Panc1 (cell line): ENCODE measurements around the gene BEGAIN. TPM values are rescaled to one million over a fixed set of nuclear protein-coding genes. Genes with fewer than 3 reads are reported as not detected.

ENCODE experiments used
- ATAC-seq: fragments of 200-7000 bp; cut with Tn5 transposase; 2 replicates; pipeline ENCODE4 v1.9.1; 2020; ENCODE audit warnings: mild to moderate bottlenecking, moderate library complexity
- BruUV-seq: library from RNA; stranded (reverse); fragments of 400-500 nt; replicated peaks from 2 replicates; lab custom pipeline; 2021; lab: Mats Ljungman, UMichigan
- CTCF ChIA-PET: fragments of 300-600 bp; sonication (Branson Sonifier 250); formaldehyde crosslinking; loops from one replicate; lab custom pipeline; 2022; ENCODE audit warnings: antibody characterized with exemption; lab: Charles Lee
- POLR2A ChIA-PET: fragments of 300-600 bp; sonication (Branson Sonifier 250); formaldehyde crosslinking; loops from one replicate; lab custom pipeline; 2022; ENCODE audit warnings: antibody characterized with exemption; lab: Charles Lee
- DNase-seq: peaks from one replicate; pipeline ENCODE4 v3.0.0-alpha.2; 2010; ENCODE audit warnings: low read depth, low spot score
- H3K27ac ChIP-seq: 2 replicates; pipeline ENCODE4 v1.5.1; 2011; ENCODE audit warnings: mild to moderate bottlenecking, low read length, inconsistent platforms
- H3K27me3 ChIP-seq: fragments of 200-500 bp; sonication (Bioruptor generic); 2 replicates; pipeline ENCODE4 v1.6.0; 2014; ENCODE audit warnings: low read length, inconsistent platforms; ENCODE audit not compliant: control insufficient read depth, insufficient read depth
- H3K36me3 ChIP-seq: fragments of 200-500 bp; sonication (Bioruptor generic); 2 replicates; pipeline ENCODE4 v1.5.1; 2014; ENCODE audit warnings: inconsistent platforms, mild to moderate bottlenecking, low read length, moderate library complexity; ENCODE audit not compliant: control insufficient read depth, insufficient read depth
- H3K4me1 ChIP-seq: 2 replicates; pipeline ENCODE4 v1.5.1; 2011; ENCODE audit warnings: inconsistent platforms, mild to moderate bottlenecking, low read length, moderate library complexity; ENCODE audit not compliant: control insufficient read depth, insufficient read depth
- H3K4me3 ChIP-seq, 2 experiments: 2 replicates each; pipeline ENCODE4 v1.5.1; 2011 to 2012; ENCODE audit warnings: low read depth in 2 of 2, low read length in 2 of 2, mild to moderate bottlenecking in 2 of 2, inconsistent platforms in 1 of 2, moderate library complexity in 1 of 2
- H3K9me3 ChIP-seq: fragments of 200-500 bp; sonication (Bioruptor generic); 2 replicates; pipeline ENCODE4 v1.5.1; 2014; ENCODE audit warnings: low read depth, mild to moderate bottlenecking, inconsistent platforms, low read length, moderate library complexity; ENCODE audit not compliant: control insufficient read depth, insufficient read depth
- POLR2AphosphoS5 ChIP-seq: IDR thresholded peaks from 2 replicates; pipeline ENCODE4 v1.6.1; 2012; ENCODE audit warnings: mild to moderate bottlenecking, low read depth, low read length, moderate library complexity
- SIN3A ChIP-seq: IDR thresholded peaks from 2 replicates; pipeline ENCODE4 v1.6.1; 2012; ENCODE audit warnings: low read depth, mild to moderate bottlenecking, low read length, moderate library complexity, borderline replicate concordance; ENCODE audit not compliant: insufficient read depth
- TCF7L2 ChIP-seq: IDR thresholded peaks from 2 replicates; pipeline ENCODE4 v1.6.1; 2011; ENCODE audit warnings: mild to moderate bottlenecking, low read depth, low read length, inconsistent platforms
- in situ Hi-C: cut with HindIII; loops from 2 replicates; pipeline ENCODE4 v1.10.0; 2016; ENCODE audit warnings: low sequenced_read_pairs, low pct_unique_long_range_greater_than_20kb
- intact Hi-C: fragments of 100-400 bp; cut with micrococcal nuclease; formaldehyde crosslinking; loops from one replicate; pipeline ENCODE4 v1.10.0; 2022; ENCODE audit not compliant: unreplicated experiment
- total RNA-seq: library from RNA; stranded (reverse); gene quantifications from one replicate; pipeline ENCODE4 v1.2.1, GENCODE V29; 2021; ENCODE audit not compliant: unreplicated experiment
- TF ChIP-seq, protein P1 (sequence below), 2 experiments: IDR thresholded peaks; 2 replicates each; pipeline ENCODE4 v1.6.1; 2011 to 2012; ENCODE audit warnings: low read depth in 2 of 2, control low read depth in 1 of 2, low read length in 1 of 2, mild to moderate bottlenecking in 1 of 2, moderate library complexity in 1 of 2; ENCODE audit not compliant: insufficient read depth in 1 of 2
- TF ChIP-seq, protein P2 (sequence below): fragments of 450-650 bp; IDR thresholded peaks from 2 replicates; pipeline ENCODE4 v1.5.1; 2017; ENCODE audit warnings: mild to moderate bottlenecking

BEGAIN gene
- total RNA-seq, 1 experiment from 2014 or later, result 26.5 TPM

DNA sequence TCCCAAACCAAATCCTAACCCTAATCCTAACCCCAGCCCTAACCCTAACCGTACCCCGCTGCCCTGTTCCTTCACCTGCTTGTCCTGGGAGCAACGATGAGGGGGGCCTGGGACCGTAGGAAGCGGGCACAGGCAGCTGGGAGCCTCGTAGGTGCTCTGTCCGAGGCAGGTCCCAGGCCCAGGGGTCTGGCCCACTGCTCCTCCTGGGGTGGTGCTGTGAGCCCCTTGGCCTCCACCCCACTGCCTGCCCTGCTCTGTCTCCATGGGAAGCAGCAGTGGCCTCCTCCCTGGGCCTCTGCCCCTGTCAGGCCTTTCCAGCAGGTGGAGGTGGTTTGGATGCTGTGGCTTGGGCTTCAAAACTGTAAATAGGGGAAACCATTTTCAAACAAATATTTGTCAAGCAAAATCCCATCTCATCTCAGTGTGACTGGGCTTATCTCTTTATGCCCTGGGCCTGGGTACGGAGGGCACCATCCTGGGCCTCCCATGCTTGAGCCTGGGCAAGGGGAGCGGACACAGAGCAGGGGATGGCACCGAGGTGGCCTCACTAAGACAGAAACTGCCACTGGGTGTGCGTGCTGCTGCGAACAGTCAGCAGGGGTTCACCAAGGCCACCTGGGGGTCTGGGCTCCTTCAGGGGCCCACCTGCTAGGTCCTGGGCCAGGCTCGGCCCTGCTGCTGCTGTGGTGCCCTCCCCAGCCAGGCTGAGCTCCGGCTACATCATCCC lies 3.7 kb upstream of the BEGAIN start:
- ChIA-PET POLR2A (no interaction called here), CTCF (no interaction called here)
- intact Hi-C loops (no loop called here), in situ Hi-C loops (no loop called here)
- no TSS peak for BruUV-seq
- TF ChIP-seq POLR2AphosphoS5 (no peak), TCF7L2 (no peak), SIN3A (no peak)
- TF ChIP-seq, protein P1, sequence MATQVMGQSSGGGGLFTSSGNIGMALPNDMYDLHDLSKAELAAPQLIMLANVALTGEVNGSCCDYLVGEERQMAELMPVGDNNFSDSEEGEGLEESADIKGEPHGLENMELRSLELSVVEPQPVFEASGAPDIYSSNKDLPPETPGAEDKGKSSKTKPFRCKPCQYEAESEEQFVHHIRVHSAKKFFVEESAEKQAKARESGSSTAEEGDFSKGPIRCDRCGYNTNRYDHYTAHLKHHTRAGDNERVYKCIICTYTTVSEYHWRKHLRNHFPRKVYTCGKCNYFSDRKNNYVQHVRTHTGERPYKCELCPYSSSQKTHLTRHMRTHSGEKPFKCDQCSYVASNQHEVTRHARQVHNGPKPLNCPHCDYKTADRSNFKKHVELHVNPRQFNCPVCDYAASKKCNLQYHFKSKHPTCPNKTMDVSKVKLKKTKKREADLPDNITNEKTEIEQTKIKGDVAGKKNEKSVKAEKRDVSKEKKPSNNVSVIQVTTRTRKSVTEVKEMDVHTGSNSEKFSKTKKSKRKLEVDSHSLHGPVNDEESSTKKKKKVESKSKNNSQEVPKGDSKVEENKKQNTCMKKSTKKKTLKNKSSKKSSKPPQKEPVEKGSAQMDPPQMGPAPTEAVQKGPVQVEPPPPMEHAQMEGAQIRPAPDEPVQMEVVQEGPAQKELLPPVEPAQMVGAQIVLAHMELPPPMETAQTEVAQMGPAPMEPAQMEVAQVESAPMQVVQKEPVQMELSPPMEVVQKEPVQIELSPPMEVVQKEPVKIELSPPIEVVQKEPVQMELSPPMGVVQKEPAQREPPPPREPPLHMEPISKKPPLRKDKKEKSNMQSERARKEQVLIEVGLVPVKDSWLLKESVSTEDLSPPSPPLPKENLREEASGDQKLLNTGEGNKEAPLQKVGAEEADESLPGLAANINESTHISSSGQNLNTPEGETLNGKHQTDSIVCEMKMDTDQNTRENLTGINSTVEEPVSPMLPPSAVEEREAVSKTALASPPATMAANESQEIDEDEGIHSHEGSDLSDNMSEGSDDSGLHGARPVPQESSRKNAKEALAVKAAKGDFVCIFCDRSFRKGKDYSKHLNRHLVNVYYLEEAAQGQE (IDR thresholded peaks at IDR 0.05; ENCODE audit: insufficient read depth in 1 of 2, low read depth in 2 of 2, low read length in 1 of 2), result no peak
- TF ChIP-seq, protein P2, sequence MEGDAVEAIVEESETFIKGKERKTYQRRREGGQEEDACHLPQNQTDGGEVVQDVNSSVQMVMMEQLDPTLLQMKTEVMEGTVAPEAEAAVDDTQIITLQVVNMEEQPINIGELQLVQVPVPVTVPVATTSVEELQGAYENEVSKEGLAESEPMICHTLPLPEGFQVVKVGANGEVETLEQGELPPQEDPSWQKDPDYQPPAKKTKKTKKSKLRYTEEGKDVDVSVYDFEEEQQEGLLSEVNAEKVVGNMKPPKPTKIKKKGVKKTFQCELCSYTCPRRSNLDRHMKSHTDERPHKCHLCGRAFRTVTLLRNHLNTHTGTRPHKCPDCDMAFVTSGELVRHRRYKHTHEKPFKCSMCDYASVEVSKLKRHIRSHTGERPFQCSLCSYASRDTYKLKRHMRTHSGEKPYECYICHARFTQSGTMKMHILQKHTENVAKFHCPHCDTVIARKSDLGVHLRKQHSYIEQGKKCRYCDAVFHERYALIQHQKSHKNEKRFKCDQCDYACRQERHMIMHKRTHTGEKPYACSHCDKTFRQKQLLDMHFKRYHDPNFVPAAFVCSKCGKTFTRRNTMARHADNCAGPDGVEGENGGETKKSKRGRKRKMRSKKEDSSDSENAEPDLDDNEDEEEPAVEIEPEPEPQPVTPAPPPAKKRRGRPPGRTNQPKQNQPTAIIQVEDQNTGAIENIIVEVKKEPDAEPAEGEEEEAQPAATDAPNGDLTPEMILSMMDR, result no peak
- peaks cover 5% of the 10 kb centered on the region for H3K4me1 ChIP-seq
- no peak overlapping the region for H3K4me3 ChIP-seq
- DNase-seq (no peak), ATAC-seq (no peak)
- H3K36me3 ChIP-seq, result no peaks in the 10 kb centered on the region
- no peaks in the 10 kb centered on the region for H3K9me3 ChIP-seq
- H3K27me3 ChIP-seq, result no peaks in the 10 kb centered on the region
- no peak overlapping the region for H3K27ac ChIP-seq

DNA sequence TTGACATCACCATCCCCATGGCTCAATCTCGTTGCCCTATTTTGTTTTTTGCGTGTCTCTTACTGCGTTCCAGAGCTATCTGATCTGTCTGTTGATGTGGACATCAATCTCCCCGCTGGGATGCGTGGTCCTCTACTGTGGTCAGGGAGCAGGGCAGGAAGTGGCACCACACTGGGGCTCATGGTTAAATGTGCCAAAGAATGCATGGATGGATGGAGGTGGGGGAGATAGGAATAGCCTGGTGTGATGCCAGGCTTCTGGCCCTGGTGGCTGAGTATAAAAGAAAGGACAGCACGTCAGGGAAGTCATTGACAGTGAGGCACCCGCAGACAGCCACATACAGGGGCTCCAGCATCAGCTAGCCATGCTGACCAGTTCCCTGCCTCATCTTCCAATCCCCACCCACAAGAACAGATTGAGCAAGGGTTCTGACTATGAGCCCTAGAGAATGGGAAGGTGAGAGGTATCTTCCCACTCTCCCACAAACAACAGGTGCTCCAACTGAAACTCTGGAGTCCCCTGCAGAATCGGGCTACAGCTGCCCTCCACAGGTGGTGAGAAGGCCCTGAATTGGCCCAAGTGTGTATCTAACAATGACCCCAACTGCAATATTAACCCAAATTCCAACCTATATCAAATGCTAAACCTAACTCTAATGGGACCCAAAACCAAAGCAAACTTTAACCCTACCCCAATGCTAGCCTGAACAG lies 2.7 kb upstream of the BEGAIN start:
- intact Hi-C loops (no loop called here), in situ Hi-C loops (no loop called here)
- no peaks in the 10 kb centered on the region for H3K36me3 ChIP-seq
- ChIA-PET POLR2A (no interaction called here), CTCF (no interaction called here)
- H3K4me1 ChIP-seq, result peaks cover 5% of the 10 kb centered on the region
- TF ChIP-seq, protein P1 (IDR thresholded peaks at IDR 0.05; ENCODE audit: insufficient read depth in 1 of 2, low read depth in 2 of 2, low read length in 1 of 2), result no peak
- TF ChIP-seq SIN3A (no peak), TCF7L2 (no peak), POLR2AphosphoS5 (no peak)
- TF ChIP-seq, protein P2, result no peak
- H3K27me3 ChIP-seq, result no peaks in the 10 kb centered on the region
- no peaks in the 10 kb centered on the region for H3K9me3 ChIP-seq
- ATAC-seq, result no peak
- no peak for DNase-seq
- H3K27ac ChIP-seq, result no peak overlapping the region
- H3K4me3 ChIP-seq, result no peak overlapping the region
- BruUV-seq, result no TSS peak
